HK-2 (cell line): Measurements from ENCODE around the gene CCDC85C.

ENCODE experiments used
- DNase-seq: peaks from one replicate; pipeline ENCODE4 v3.0.0-alpha.2; 2018; ENCODE audit not compliant: unreplicated experiment

Gene CCDC85C

DNA sequence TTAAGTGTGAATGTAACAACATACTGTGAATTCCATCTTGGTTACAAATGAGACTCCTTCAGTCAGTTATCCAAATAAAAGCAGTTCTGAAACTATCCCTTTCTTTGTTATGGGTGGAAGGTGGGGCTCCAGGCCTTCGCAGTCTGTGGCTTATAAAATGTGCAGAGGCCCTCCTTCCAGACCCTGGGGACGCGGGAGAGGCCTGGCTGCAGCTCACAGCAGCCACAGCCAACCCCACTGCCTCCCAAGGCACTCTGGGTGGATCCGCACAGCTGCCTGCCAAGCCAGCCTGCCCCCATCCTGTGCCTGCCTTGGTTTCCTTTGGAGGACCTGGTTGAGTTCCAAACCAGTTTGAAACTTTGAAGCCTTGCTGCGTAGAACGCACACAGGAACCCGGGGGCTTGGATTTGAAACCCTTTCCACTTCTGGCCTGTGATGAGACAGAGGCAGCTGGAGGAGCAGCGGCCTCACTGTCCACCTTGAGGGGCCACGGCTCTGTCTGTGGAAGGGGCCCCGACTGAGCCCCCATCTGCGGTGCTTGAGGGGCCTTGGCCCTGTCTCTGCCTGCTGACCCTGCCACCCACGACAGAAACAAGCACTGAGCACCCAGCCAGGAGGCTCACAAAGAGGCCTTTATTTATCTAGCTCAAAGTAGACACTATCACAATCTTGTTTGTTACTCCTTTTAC is 92.4 kb downstream of the CCDC85C start:
- no peak for DNase-seq

DNA sequence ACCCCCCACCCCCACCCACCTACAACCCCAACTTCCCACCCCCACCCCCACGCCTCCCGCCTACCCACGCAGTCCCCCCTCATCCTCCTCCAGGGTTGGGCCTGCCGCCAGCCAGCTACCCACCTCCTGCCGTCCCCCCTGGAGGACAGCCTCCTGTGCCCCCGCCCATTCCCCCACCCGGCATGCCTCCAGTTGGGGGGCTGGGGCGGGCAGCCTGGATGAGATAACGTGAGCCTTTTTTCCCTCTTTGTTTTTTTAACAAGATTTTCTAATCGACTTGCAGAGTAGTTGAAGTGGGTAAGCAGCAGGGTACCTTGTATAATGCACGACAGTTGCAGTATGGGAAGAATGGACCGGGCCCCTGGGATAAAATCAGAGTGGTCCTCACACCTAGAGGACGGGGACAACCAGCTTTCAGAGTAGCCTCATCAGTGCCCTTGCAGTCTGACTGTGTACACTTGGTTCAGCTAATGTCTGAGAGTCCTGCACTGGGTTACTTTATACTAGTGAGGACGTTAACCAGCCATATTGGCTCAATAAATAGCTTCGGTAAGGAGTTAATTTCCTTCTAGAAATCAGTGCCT is 93.4 kb downstream of the CCDC85C start:
- DNase-seq: no peak

GRCh38 chr14:99509871-99510555 is 94.0 kb downstream of the CCDC85C start:
- no peak for DNase-seq

DNA sequence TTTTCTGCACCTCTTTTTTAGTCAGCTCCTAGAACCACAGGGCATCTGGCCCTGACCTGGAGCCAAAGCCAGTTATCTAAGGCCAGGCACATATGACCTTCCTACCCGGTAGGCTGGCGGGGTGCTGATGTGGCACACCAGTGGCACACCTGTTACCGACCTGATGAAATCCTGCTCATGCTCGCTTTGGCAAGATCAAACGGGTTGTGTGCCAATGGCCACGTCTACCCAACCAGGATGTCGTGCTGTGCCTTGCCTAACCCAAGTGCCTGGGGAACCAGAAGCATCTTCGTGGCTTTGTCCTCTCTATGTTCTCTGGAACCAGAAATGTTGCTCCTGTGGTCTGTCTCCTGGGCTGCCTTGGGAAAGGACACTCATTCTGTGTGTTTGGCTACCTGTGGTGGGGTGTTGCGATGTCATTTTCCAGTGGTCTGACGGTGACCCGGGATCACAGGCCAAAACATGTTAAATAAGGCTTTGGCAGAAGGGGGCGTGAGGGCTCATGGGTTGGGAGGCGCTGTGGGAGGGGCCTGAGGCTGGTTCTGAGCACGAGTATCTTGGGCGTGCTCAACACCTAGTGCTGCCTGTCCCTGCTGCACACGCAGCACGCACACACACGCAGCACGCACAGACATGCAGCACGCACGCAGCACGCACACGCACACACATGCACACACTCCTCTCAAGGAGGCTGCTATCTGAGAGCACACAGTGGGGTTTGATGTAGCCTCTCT is 94.9 kb downstream of the CCDC85C start:
- DNase-seq: no peak

DNA sequence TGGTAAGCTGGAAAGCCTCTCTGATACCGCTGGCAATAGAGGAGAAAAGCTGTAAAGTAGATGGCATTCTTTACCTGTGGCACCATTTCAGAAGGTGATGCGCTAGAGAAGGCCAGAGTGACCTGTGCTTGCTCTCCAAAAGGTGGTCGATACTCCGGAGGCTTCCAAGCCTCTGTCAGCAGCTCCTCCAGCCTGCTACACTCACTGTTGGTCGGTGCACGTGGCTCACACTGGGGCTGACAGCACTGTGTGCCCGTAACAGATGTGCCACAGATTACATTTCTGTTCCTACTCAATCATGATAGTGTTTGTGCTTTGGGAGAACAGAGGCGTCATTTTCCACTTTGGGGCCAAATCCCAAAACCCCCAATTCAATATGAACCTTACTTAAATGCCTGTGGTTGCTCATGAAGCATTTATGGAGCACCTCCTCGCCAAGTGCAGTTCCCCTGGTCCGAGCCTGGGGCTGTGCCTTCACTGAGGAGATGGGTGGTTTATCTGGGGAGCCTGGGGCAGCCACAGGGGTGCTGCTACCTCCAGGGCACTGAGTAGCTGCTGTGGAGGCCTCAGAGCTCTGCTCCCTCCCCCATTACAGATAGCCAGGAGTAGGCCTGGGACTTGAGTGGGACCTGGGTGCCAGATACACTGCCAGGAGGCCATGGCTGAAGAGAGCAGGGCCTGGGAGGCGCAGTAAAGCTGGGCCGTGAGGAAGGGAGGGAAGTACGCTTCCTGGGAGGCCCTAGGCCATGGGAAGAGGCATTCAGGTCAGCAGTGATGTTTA is 96.0 kb downstream of the CCDC85C start:
- no peak for DNase-seq

GRCh38 chr14:99506276-99506675 is 97.7 kb downstream of the CCDC85C start:
- no peak for DNase-seq

DNA sequence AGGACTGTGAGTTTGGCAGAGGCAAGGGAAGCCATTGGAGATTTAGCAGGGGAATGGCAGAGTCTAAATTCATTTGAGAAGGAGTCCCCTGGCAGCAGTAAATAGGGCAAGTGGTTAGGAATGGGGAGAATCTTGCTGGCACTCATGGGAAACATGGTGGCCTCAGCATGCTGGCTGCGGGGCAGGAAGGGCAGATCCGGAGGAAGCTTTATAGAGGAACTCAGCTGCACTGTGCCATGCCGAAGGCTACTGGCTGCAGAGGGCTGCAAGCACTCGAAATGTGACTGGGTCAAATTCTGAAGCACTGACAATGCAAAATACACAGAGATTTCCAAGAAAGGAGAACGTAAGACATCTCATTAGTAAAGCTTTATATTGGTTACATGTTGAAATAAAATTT is 98.9 kb downstream of the CCDC85C start:
- DNase-seq: no peak

GRCh38 chr14:99503848-99504453 is 100.1 kb downstream of the CCDC85C start:
- DNase-seq: no peak

DNA sequence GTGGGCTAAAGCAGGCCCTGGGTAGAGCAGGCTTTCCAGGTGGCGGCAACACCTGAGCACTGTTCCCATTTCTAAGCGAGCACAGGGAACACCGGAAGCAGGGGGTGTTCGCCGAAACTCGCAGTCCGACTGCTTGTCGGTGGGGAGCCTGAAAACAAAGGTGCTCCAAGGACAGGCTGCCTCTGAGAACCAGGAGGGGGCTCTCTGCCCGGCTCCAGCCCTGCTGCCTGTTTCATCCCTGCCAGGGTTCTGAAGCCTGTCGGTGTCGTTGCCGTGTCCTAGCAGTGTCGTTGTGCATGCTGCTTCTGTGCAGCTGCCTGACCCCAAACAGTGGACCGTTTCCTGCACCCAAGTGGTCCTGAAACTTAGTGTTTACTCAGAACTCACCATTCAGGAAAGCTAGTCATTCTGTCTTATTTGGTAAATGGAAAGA is 101.0 kb downstream of the CCDC85C start:
- DNase-seq: no peak

DNA sequence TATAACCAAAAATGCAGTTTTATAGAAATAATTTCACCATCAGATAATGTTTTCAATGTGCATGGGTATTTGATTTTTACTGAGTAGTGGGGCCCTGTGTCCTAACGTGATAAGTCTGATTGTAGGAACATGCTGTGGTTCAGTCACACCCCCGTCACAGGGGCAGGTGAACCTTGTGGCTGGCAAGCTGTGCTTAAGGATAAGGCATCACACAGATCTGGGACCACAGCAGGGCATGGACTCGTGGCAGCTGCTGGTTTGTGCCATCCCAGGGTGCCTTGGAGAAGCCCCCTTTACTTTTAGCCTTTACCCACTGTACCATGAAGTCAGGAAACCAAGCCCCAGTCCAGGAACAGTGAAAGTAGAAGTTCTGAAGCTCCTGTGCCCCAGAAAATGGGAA is 106.1 kb downstream of the CCDC85C start:
- DNase-seq: no peak

GRCh38 chr14:99497341-99497740 is 106.7 kb downstream of the CCDC85C start:
- no peak for DNase-seq

DNA sequence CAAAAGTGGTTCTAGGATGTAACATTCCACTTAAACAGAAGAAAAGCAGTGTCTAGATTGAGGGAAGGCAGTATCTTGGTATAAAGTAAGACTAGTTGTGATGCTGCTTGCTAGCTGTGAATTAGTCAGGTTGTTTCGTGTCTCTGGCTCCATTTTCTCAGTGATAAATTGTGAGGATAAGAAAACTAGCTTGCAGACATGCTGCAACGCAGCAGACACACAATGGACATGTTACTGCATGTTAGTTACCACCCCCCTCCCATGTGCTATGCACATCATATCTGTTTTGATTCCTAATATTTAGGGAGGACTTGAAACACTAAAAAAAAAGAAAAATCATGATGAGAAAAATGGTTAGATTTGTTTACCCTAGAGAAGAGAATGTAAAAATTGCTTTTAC is 119.9 kb downstream of the CCDC85C start:
- no peak for DNase-seq

GRCh38 chr14:99481745-99482099 is 122.3 kb downstream of the CCDC85C start:
- peak; percentile 20 for DNase-seq

GRCh38 chr14:99480917-99481744 is 122.9 kb downstream of the CCDC85C start, which contains the start of gene CCNK:
Gene CCNK, plus strand, starts transcription at chr14:99481409. Its CDS starts 11,269 bp downstream, at chr14:99492678.
- DNase-seq: peak; percentile 100

DNA sequence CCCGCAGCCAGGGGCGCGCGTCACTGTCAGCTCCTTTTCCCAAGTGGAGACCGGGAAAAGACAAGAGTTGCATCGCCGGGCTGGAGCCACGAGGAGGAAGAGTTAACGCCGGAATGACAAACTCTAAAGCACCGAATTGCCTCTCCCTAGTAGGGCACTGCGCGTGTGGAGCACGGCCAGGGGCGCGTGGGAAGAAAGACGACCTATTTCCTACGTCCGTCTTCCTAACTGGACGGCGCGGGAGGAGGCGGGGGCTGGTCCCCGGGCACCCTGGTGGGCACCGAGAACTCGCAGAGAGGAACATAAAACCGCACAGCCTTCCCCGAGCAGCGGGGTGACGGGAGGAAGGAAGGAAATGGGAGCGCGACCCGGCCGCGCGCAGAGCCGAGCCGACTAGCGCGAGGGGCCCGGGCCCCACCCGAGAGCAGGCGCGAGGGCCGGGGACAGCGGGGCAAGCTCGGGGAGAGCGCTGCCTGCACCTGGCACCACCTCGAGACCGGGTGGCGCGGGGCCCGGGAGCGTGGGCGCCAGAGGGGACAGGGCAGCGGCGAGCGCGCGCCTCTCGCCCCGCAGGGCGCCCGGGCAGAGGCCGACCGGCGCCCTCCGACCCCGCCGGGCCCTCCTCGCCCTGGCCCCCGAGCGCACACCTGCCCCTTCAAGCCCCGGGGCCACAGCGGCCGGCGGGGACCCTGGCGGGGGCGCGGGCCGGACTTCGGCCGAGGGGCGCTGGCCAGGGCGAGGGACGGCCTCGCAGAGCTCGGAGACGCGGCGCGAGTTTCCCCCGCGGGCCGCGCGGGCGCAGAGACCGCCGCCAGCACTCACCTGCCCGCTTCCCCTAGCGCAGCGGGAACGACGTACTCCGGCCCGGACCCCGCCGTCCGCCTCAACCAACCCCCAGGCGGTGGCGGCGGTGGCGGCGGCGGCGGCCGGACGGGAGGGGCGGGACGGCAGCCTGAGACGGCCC is 123.8 kb downstream of the CCDC85C start, which contains the start of gene SETD3:
Gene SETD3, minus strand, starts transcription at position 954 of the 964 bp plus-strand sequence. CDS start 15,054 bp downstream, outside the sequence.
- DNase-seq: peak; percentile 62

DNA sequence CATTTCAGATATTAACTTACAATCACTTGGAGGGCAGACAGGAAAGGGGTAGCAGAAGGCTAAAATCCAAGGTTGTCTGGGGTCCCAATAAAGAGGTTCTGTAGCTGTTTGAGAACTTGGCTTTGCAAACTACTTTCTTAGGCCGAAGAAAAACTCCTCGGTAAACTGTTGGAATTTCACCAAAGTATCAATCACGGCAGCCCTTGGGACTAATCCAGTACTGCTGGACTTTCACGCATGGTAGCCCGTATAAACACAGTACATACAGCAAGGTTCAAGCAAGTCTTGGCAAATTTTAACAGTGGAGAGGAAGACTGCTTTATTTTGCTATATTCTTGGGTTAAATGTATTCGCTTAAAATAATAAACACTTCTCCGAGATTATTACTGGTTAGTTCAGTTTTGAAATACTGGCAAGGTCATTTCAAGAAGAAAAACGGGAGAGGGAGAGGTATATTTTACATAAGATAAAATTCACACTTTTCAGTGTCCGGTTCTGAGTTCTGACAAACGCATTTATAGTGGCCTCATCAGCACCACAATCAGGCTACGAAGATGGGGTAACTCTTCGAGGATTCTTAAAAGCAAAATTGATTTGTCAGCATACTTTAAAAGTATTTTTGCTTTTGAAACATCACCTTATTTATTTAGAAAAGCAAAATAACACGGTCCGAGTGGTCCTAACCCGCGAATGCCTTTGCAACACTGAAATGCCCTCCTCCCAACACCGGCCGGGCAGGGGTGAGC is 124.7 kb downstream of the CCDC85C start:
- DNase-seq: no peak

- DNase-seq: no peak
Observed at GRCh38 chr14:99478128-99478527, 125.9 kb downstream of the CCDC85C start.

GRCh38 chr14:99476864-99477263 is 127.1 kb downstream of the CCDC85C start:
- no peak for DNase-seq
